ENCODE measurements around the gene AMFR.

Gene AMFR

DNA sequence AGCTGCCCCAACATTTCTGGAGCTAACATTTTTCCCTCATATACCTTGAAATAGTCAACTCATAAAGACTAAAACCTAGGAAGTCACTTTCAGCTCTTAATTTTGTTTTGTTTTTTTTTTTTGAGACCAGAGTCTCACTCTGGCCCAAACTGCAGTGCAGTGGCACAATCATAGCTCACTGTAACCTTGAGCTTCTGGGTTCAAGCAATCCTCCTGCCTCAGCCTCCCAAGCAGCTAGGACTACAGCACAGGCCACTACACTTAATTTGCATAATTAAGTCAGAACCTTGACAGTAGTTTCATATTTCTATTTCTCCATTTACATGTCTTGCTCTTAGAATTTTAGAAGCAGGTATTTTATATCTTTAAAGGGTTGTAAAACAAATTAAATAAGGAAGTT is 4.7 kb downstream of the AMFR start:
- H3K4me3 ChIP-seq (ENCODE audit: low read depth, low read length) = no peak overlapping the region; the same call in 1 of the 2 replicates
- TF ChIP-seq, protein P1, sequence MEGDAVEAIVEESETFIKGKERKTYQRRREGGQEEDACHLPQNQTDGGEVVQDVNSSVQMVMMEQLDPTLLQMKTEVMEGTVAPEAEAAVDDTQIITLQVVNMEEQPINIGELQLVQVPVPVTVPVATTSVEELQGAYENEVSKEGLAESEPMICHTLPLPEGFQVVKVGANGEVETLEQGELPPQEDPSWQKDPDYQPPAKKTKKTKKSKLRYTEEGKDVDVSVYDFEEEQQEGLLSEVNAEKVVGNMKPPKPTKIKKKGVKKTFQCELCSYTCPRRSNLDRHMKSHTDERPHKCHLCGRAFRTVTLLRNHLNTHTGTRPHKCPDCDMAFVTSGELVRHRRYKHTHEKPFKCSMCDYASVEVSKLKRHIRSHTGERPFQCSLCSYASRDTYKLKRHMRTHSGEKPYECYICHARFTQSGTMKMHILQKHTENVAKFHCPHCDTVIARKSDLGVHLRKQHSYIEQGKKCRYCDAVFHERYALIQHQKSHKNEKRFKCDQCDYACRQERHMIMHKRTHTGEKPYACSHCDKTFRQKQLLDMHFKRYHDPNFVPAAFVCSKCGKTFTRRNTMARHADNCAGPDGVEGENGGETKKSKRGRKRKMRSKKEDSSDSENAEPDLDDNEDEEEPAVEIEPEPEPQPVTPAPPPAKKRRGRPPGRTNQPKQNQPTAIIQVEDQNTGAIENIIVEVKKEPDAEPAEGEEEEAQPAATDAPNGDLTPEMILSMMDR (IDR thresholded peaks at IDR 0.05; ENCODE audit: low read depth, low read length, missing control alignments) = no peak

DNA sequence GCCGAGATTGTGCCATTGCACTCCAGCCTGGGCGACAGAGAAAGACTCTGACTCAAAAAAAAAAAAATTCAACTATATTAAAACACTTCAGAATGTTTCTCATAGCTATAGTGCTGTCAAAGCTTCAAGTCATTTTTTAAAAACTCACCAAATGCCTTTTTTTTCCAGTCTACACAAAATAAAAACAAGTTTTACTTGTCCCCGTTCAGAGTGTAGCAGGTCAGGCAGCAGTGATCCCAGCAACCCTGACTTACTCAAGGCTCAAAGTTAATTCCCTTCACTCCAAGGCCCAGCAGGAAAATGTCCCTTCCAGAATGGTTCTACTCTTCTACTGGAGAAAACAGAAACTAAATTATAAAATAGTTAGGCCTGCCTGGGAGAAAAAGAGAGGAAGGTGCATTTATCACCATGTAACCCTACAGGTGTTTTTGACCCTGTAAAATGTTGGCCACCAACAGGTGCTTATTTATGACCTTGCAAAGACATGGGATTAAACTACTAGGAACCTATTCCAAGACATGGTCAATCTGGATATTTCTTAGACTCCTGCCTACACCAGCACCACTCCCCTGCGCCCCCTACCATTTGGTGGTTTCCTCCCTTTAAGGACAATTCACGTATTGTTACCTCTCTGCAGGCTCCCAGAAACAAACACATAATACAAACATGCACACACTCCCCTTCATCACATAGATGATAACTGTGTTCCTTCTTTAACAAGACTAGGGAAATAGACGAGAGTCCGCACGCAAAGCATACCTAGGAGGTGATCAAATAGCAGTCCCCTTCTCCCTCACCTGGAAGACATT is 5.4 kb downstream of the AMFR start:
- no peak overlapping the region for H3K4me3 ChIP-seq (ENCODE audit: low read depth, low read length)
- TF ChIP-seq, protein P1 (IDR thresholded peaks at IDR 0.05; ENCODE audit: low read depth, low read length, missing control alignments) = no peak
- no peak for DNase-seq (ENCODE audit: low read depth)

More for the DNA sequence above, 4.7 kb downstream of the AMFR start:
- no peak for DNase-seq (ENCODE audit: low read depth)

DNA sequence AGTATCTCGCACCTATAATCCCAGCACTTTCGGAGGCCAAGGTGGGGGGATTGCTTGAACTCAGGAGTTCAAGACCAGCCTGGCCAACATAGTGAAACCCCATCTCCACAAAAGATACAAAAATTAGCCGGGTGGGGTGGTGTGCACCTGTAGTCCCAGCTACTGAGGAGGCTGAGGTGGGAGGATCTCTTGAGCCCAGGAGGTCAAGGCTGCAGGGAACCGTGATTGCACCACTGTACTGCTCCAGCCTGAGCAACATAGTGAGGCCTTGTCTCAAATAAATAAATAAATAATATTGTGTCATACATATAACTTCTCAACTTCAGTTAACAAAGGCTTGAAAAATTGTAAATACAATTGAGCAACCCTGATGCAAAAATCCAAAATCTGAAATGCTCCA is 8.2 kb downstream of the AMFR start:
- no peak for DNase-seq (ENCODE audit: low read depth)
- TF ChIP-seq, protein P1 (IDR thresholded peaks at IDR 0.05; ENCODE audit: low read depth, low read length, missing control alignments) = no peak

DNA sequence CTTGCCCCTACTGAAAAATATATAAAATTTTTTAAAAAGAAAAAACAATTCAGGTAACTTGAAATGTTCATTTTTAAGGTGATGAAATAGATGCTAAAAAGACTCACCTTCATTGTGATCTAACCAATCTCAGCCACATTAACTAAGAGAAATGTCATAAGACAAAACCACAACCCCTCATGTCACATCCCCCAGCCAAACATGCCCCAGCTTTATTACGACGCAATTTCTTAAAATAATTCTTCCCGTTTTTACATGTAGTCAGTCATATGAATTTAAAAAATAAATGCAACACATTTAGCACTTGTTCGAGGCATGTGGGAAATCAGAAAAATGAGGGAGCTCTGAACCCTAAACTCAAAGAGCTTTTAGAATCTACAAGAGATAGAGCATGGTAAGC is 9.5 kb downstream of the AMFR start:
- DNase-seq (ENCODE audit: low read depth) = no peak
- TF ChIP-seq, protein P1 (IDR thresholded peaks at IDR 0.05; ENCODE audit: low read depth, low read length, missing control alignments) = no peak
- H3K4me3 ChIP-seq (ENCODE audit: low read depth, low read length) = no peak overlapping the region

More for the DNA sequence above, 8.2 kb downstream of the AMFR start:
- H3K4me3 ChIP-seq (ENCODE audit: low read depth, low read length) = no peak overlapping the region

DNA sequence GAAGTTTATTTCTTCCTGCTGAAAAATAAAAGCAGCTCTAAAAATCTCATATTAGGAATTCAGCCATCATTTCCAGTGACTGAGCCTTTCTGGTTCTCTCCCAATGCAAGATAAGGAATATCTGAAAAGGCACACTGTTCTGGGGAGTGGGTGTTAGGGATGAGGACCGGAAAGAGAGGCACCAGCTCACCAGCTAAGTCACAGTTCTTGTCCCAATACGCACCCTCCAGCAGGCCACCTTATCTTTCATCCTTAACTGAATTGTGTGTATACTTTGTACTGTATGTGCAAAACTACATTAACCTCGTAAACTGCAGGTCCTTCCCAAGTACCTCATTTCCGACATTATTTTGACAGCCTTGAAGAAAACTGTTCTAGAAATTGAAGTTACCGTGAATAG is 11.0 kb downstream of the AMFR start:
- DNase-seq (ENCODE audit: low read depth) = no peak
- TF ChIP-seq, protein P1 (IDR thresholded peaks at IDR 0.05; ENCODE audit: low read depth, low read length, missing control alignments) = no peak
- H3K4me3 ChIP-seq (ENCODE audit: low read depth, low read length) = no peak overlapping the region

DNA sequence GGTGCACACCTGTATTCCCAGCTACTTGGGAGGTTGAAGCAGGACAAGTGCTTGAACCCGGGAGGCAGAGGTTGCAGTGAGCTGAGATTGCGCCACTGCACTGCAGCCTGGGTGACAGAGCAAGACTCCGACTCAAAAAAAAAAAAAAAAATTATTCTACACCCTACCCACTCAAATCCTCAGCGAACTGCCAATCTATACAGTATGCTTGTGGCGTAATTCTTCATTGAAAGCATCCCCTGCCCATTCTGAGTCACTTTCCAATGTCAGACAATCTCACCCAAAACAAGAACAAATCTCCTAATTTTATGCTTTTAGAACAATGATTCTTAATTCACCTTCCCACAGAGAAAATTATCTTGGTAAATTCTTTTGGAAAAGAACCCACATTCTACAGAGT is 12.0 kb downstream of the AMFR start:
- TF ChIP-seq, protein P1 (IDR thresholded peaks at IDR 0.05; ENCODE audit: low read depth, low read length, missing control alignments) = no peak
- DNase-seq (ENCODE audit: low read depth) = no peak
- no peak overlapping the region for H3K4me3 ChIP-seq (ENCODE audit: low read depth, low read length)

DNA sequence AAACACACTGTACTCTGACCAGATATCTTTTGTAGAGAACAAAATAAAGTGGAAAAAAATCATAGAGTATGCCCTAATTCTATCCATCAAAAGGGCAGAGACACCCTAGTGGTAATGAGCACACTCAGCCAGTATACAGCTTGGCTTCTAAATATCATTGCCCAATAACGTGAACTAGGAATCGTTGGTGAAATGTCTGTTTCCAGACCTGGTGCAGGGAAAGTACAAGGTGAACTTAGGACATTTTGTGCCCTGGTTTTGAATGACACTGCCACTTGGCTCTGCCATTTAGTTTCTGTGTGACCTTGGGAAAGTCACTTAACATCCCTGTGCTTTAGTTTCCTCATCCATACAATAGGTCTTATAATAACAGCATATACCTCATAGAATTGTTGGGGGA is 13.7 kb downstream of the AMFR start:
- no peak overlapping the region for H3K4me3 ChIP-seq (ENCODE audit: low read depth, low read length)
- TF ChIP-seq, protein P1 (IDR thresholded peaks at IDR 0.05; ENCODE audit: low read depth, low read length, missing control alignments) = no peak
- DNase-seq (ENCODE audit: low read depth) = no peak

Measured in GM12864 (cell line).